WTC11 (cell line): Measurements from ENCODE around the gene POU2F3. TPM values are rescaled to one million over a fixed set of nuclear protein-coding genes. Genes with fewer than 3 reads are reported as not detected.

Experiments used
- FOXK1 ChIP-seq: sonication (generic); formaldehyde crosslinking; IDR thresholded peaks from 2 replicates; pipeline ENCODE4 v1.8.0; 2022; ENCODE audit warnings: mild to moderate bottlenecking, moderate library complexity, missing genetic modification reagents
- PRDM15 ChIP-seq: sonication (generic); formaldehyde crosslinking; IDR thresholded peaks from 2 replicates; pipeline ENCODE4 v1.8.0; 2022; ENCODE audit warnings: missing genetic modification reagents
- STAT6 ChIP-seq: sonication (generic); formaldehyde crosslinking; conservative IDR thresholded peaks from 2 replicates; pipeline ENCODE4 v1.8.1; 2023; ENCODE audit warnings: mild to moderate bottlenecking, low read depth, missing genetic modification reagents, moderate library complexity
- TEAD1 ChIP-seq: sonication (generic); formaldehyde crosslinking; IDR thresholded peaks from 2 replicates; pipeline ENCODE4 v1.8.0; 2022; ENCODE audit warnings: mild to moderate bottlenecking, missing genetic modification reagents
- USF2 ChIP-seq: sonication (generic); formaldehyde crosslinking; IDR thresholded peaks from 2 replicates; pipeline ENCODE4 v1.8.1; 2023; ENCODE audit warnings: mild to moderate bottlenecking, missing genetic modification reagents, moderate library complexity
- ZNF532 ChIP-seq: fragments of 250-450 bp; sonication (Bioruptor Pico); IDR thresholded peaks from 2 replicates; pipeline ENCODE4 v1.9.0; 2021; ENCODE audit warnings: mild to moderate bottlenecking, borderline replicate concordance
- total RNA-seq: library from RNA; stranded (reverse); gene quantifications from 3 replicates; pipeline ENCODE4 v1.2.3, GENCODE V29; 2021

POU2F3 gene
- total RNA-seq, 1 experiment from 2014 or later: 0.61 TPM

- TF ChIP-seq USF2 (CRISPR knock-in tag): no peak
- TF ChIP-seq STAT6 (CRISPR knock-in tag): no peak
- no peak for TF ChIP-seq ZNF532 (CRISPR knock-in tag)
- TF ChIP-seq TEAD1 (CRISPR knock-in tag): no peak
- no peak for TF ChIP-seq PRDM15 (CRISPR knock-in tag)
- no peak for TF ChIP-seq FOXK1
Observed at GRCh38 chr11:120365512-120365911, 125.6 kb downstream of the POU2F3 start (continued).

Other genes starting within 250 kb of the POU2F3 start
- gene TRIM29, start 102.0 kb upstream of the POU2F3 start, total RNA-seq: 0.11 to 0.39 TPM (median 0.27 TPM) in 3 replicates
- gene OAF, start 29.1 kb upstream of the POU2F3 start, total RNA-seq: 3.2 to 5.6 TPM (median 4.2 TPM) in 3 replicates
- gene TLCD5, start 85.2 kb downstream of the POU2F3 start, total RNA-seq: 8.2 to 10.2 TPM (median 8.3 TPM) in 3 replicates
- 32.0 to 35.8 TPM (median 32.2 TPM) in 3 replicates for gene ARHGEF12, start 96.3 kb downstream of the POU2F3 start, total RNA-seq